Endothelial cell of hepatic sinusoid (primary cell): ENCODE data around the gene ABCG5.

Experiments
- in situ Hi-C: cut with HindIII; loops from 2 replicates; pipeline ENCODE4 v1.10.0; 2017; ENCODE audit warnings: low sequenced_read_pairs

Gene ABCG5

GRCh38 chr2:43838560-43839267 is at the start of gene ABCG5, which contains the start of gene ABCG8:
Gene ABCG5, minus strand, starts transcription at chr2:43838839. Its CDS starts 160 bp downstream, at chr2:43838679.
Gene ABCG8, plus strand, starts transcription at chr2:43838971. Its CDS starts 83 bp downstream, at chr2:43839054.
- in situ Hi-C loops = no loop called here

GRCh38 chr2:43887176-43887575 is 48.5 kb upstream of the ABCG5 start:
- in situ Hi-C loops = no loop called here

- in situ Hi-C loops = no loop called here
Observed at GRCh38 chr2:43885132-43885632, 46.5 kb upstream of the ABCG5 start.

- in situ Hi-C loops = no loop called here
Observed at GRCh38 chr2:43884689-43885088, 46.0 kb upstream of the ABCG5 start.

- in situ Hi-C loops = no loop called here
Observed at GRCh38 chr2:43882312-43882711, 43.7 kb upstream of the ABCG5 start.

GRCh38 chr2:43880952-43881351 is 42.3 kb upstream of the ABCG5 start:
- in situ Hi-C loops = no loop called here

GRCh38 chr2:43880471-43880870 is 41.8 kb upstream of the ABCG5 start:
- in situ Hi-C loops = no loop called here

- in situ Hi-C loops = no loop called here
Observed at GRCh38 chr2:43879261-43879660, 40.6 kb upstream of the ABCG5 start.

GRCh38 chr2:43877782-43878464 is 39.3 kb upstream of the ABCG5 start:
- in situ Hi-C loops = no loop called here

GRCh38 chr2:43874776-43875451 is 36.3 kb upstream of the ABCG5 start:
- in situ Hi-C loops = no loop called here

GRCh38 chr2:43872151-43872550 is 33.5 kb upstream of the ABCG5 start:
- in situ Hi-C loops = no loop called here

- in situ Hi-C loops = no loop called here
Observed at GRCh38 chr2:43855292-43855691, 16.7 kb upstream of the ABCG5 start.

- in situ Hi-C loops = loop anchor here (5.0 kb wide), 1 partner anchor 38 kb away; no protein-coding TSS in a partner anchor
Observed at GRCh38 chr2:43854671-43855070, 16.0 kb upstream of the ABCG5 start.

GRCh38 chr2:43853141-43854081 is 14.8 kb upstream of the ABCG5 start:
- in situ Hi-C loops = loop anchor here (5.0 kb wide), 1 partner anchor 39 kb away; no protein-coding TSS in a partner anchor

GRCh38 chr2:43852196-43852730 is 13.6 kb upstream of the ABCG5 start:
- in situ Hi-C loops = loop anchor here (5.0 kb wide), 1 partner anchor 40 kb away; no protein-coding TSS in a partner anchor

- in situ Hi-C loops = loop anchor here (5.0 kb wide), 1 partner anchor 41 kb away; no protein-coding TSS in a partner anchor
Observed at GRCh38 chr2:43851011-43851980, 12.7 kb upstream of the ABCG5 start.

- in situ Hi-C loops = no loop called here
Observed at GRCh38 chr2:43848214-43848613, 9.6 kb upstream of the ABCG5 start.

- in situ Hi-C loops = no loop called here
Observed at GRCh38 chr2:43846140-43846793, 7.6 kb upstream of the ABCG5 start.
